WERI-Rb-1 (cell line): ENCODE data around the gene SNAP47.
A peak's percentile ranks its signal among the peaks of the same experiment; 100 is the strongest.

ENCODE experiments used
- DNase-seq: peaks from one replicate; pipeline ENCODE4 v3.0.0-alpha.2; 2020
- H3K27ac ChIP-seq: fragments of 250-450 bp; sonication (Bioruptor Pico); 2 replicates; pipeline ENCODE4 v1.5.1; 2020; ENCODE audit warnings: mild to moderate bottlenecking, moderate library complexity
- H3K27me3 ChIP-seq: fragments of 250-450 bp; sonication (Bioruptor Pico); 2 replicates; pipeline ENCODE4 v1.5.1; 2021; ENCODE audit warnings: mild to moderate bottlenecking, low read depth, moderate library complexity; ENCODE audit not compliant: insufficient read depth, severe bottlenecking
- H3K36me3 ChIP-seq: fragments of 250-450 bp; sonication (Bioruptor Pico); 2 replicates; pipeline ENCODE4 v1.5.1; 2020; ENCODE audit warnings: mild to moderate bottlenecking, moderate library complexity
- H3K4me3 ChIP-seq: 2 replicates; pipeline ENCODE4 v1.5.1; 2011; ENCODE audit warnings: low read depth, mild to moderate bottlenecking, control low read depth, low read length
- H3K9me3 ChIP-seq: fragments of 250-450 bp; sonication (Bioruptor Pico); 2 replicates; pipeline ENCODE4 v1.5.1; 2021; ENCODE audit warnings: mild to moderate bottlenecking, moderate library complexity; ENCODE audit not compliant: severe bottlenecking
- CTCF ChIP-seq: IDR thresholded peaks from 2 replicates; pipeline ENCODE4 v1.5.1; 2011; ENCODE audit warnings: low read depth, mild to moderate bottlenecking, control low read depth, inconsistent platforms, low read length

SNAP47 gene

GRCh38 chr1:227734546-227734855 lies 734 bp upstream of the SNAP47 start:
- Histone ChIP-seq H3K27me3 (no peaks in the 10 kb centered on the region), H3K9me3 (no peaks in the 10 kb centered on the region), H3K27ac (peak overlapping the region; percentile 73), H3K4me3 (peak overlapping the region; percentile 66), H3K36me3 (no peaks in the 10 kb centered on the region)
- DNase-seq, result no peak
- no peak for TF ChIP-seq CTCF

- DNase-seq, result no peak
- Histone ChIP-seq H3K36me3 (no peaks in the 10 kb centered on the region), H3K4me3 (peak overlapping the region; percentile 56)
Measured at GRCh38 chr1:227735539-227736285, 477 bp downstream of the SNAP47 start.

GRCh38 chr1:227736814-227737432 lies 1.7 kb downstream of the SNAP47 start:
- H3K36me3 ChIP-seq, result no peaks in the 10 kb centered on the region
- H3K4me3 ChIP-seq, result no peak overlapping the region
- no peak for DNase-seq
- H3K9me3 ChIP-seq, result no peaks in the 10 kb centered on the region
- H3K27me3 ChIP-seq, result no peaks in the 10 kb centered on the region
- TF ChIP-seq CTCF, result no peak
- H3K27ac ChIP-seq, result no peak overlapping the region

More at GRCh38 chr1:227735539-227736285, 477 bp downstream of the SNAP47 start:
- Histone ChIP-seq H3K27me3 (no peaks in the 10 kb centered on the region), H3K9me3 (no peaks in the 10 kb centered on the region), H3K27ac (peak overlapping the region; percentile 73)
- TF ChIP-seq CTCF, result no peak

GRCh38 chr1:227738820-227739219 lies 3.6 kb downstream of the SNAP47 start:
- H3K4me3 ChIP-seq, result no peak overlapping the region
- H3K27ac ChIP-seq, result no peak overlapping the region
- no peaks in the 10 kb centered on the region for H3K9me3 ChIP-seq
- DNase-seq, result no peak
- no peak for TF ChIP-seq CTCF
- no peaks in the 10 kb centered on the region for H3K27me3 ChIP-seq
- no peaks in the 10 kb centered on the region for H3K36me3 ChIP-seq

GRCh38 chr1:227739636-227740035 lies 4.4 kb downstream of the SNAP47 start:
- no peaks in the 10 kb centered on the region for H3K36me3 ChIP-seq
- H3K27ac ChIP-seq, result no peak overlapping the region
- H3K4me3 ChIP-seq, result no peak overlapping the region
- no peaks in the 10 kb centered on the region for H3K9me3 ChIP-seq
- no peak for DNase-seq
- TF ChIP-seq CTCF, result no peak
- no peaks in the 10 kb centered on the region for H3K27me3 ChIP-seq
